GM18868 (cell line): ENCODE data around the gene FRMD8.

Experiments
- ATAC-seq: cut with Tn5 transposase; IDR thresholded peaks from one replicate; pipeline ENCODE4 v1.9.1; 2021; ENCODE audit warnings: mild to moderate bottlenecking, moderate library complexity; ENCODE audit not compliant: unreplicated experiment

The FRMD8 gene

GRCh38 chr11:65373839-65374580 is 12.4 kb upstream of the FRMD8 start:
- ATAC-seq, result no peak

GRCh38 chr11:65375012-65375411 is 11.4 kb upstream of the FRMD8 start:
- ATAC-seq, result no peak

GRCh38 chr11:65376138-65376713 is 10.2 kb upstream of the FRMD8 start:
- ATAC-seq, result no peak

- no peak for ATAC-seq
These were observed 9.4 kb upstream of the FRMD8 start for GRCh38 chr11:65377036-65377435.

- no peak for ATAC-seq
These were observed 8.7 kb upstream of the FRMD8 start for GRCh38 chr11:65377777-65378176.

GRCh38 chr11:65378208-65378927 is 8.1 kb upstream of the FRMD8 start:
- ATAC-seq, result no peak

DNA sequence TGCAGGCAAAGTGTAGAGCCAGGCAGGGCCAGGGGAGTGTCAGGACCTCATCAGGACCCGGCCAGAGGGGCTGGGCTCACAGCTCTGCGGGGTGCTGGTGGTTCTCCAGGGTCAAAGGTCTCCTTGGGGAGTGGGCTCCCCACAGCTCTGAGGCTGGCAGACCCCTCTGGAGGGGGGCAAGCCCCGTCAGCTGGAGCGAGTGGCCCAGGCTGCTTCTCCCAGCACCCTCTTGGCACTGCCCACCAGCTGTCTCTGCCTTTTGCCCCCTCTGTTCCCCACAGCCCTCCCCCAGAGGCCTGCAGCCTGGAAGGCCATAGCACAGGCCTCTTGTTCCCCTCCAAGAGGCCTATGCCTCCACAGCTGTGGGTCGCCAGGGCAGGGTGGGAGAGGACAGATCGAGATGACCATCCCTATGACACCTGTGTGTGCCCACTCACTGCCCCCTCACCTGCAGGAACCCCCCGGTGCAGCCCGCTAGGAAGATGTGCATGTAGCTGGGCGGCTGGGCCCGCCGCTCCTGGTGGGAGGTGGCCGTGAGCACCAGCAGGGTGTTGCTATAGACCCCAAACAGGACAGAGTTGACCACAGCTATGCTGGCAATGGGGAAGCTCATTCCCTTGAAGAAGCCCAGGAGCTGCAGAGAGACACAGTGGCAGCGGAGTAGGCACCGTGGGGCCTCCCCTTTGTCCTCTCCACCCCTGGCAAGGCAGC is 7.4 kb upstream of the FRMD8 start:
- no peak for ATAC-seq

DNA sequence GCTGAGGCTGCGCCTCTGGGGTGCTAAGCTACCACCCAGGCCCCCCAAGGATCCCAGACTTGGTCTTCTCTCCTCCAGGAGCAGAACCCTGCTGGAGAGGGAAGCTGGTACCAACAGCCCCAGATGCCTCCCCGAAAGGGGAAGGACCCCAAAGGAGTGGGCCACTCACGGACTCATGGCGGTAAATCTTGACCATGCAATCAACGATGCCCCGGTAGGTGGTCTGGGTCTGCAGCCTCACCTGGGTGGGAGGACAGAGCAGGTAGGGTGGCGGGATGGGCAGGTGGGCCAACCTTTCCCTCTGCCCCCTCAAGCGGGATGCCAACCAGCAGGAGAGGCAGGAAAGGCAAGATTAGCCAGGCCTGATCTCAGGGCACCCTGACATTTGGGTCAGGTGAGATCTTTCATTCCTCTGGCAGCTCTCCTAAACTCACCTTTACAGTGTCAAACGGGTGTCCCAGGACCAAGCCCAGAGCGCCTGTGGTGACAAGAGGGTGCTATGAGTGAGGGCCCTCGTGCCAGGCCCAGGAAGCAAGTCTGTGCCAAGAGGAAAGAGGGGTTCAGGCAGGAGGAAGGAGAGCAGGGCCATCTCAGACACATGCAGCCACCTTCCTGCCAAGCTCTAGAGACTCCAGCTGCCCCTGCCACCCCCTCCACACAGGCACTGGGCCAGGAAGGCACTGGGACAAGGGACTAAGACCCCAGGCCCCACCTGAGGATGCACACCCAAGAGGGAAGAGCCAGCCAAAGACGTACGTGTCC is 6.6 kb upstream of the FRMD8 start:
- ATAC-seq, result no peak

GRCh38 chr11:65380460-65381119 is 5.8 kb upstream of the FRMD8 start:
- no peak for ATAC-seq

GRCh38 chr11:65381716-65382032 is 4.8 kb upstream of the FRMD8 start:
- no peak for ATAC-seq

DNA sequence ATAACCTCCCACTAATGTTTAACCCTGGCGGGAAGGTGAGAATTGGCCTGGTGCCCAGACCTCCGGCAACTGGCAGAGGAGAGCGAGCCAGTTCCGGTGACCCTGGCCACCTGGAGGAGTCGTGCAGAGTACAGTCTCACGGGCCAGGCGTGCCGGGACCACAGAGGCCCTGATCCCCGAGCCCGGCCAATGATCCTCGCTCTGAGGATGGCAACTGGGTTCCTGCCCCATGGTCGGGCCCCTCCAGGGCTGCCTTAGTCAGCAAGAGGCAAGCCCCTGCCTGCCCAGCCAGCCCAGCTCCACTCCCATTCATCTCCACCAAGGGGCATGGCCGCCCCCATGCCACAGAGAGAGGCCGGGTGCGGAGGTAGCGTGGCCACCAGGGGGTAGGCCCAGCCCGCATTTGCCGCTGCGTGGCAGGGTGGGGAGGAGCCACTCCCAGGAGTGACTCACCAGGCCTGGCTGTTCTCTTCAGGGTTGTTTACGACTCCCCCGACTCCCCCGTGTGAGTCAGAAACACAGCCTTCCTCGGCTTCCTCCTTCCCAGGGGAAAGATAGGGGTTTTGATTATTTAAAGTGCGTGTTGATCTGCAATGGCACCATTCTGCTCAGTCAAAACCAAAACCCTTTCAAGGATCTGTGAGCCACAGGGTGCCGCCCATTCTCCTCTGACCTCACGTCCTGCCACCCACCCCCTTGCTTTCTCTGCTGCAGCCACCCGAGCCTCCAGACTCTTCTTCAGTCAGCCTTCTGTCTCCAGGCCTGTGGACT is 4.2 kb upstream of the FRMD8 start, which contains the start of gene SLC25A45:
Gene SLC25A45, minus strand, starts transcription at position 614 of the 771 bp plus-strand sequence. CDS start 695 bp downstream, outside the sequence.
- peak; percentile 73 for ATAC-seq

DNA sequence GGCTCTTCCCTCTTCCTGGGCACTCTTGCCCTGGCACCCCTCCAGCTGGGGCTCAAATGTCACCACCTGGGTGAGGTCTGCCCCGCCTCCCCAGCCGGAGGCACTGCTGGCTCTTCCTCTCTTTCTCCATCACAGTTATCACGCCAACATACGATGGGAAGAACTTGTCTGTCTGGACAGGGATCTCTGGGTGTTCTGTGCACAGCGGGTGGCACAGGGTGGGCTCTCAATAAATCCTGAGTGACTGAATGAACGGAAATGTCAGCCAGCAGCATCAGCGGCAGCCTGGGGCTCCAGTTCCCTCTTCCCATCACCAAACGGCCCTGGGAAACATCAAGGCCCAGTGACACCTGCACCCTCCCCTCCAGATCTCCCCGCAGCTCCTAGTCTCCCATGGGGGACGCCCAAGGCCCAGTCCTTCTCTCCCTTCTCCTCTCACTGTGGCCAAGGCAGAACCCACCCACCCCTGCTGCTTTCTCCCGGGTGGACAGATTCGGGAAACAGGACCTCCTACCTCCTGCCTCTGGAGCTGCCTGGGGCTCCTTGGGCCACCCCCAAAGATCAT is 3.6 kb upstream of the FRMD8 start:
- no peak for ATAC-seq

DNA sequence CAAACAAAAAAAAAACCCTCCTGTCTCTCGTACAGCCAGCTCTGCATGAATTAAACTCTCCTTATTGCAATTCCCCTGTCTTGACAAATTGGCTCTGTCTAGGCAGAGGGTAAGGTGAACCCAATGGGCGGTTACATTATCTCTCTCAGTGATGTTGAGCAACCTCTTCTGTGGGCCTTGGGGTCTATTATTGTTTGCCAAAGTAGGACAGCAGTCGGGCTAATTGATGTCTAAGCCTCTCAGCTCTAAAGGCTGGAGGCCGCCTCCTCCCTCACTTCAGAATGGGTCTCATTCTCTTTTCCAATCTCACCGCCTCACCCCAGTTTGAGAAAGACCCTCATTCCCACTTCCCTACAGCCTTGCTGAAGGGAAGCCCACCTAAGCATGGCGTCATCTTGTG is 2.7 kb upstream of the FRMD8 start:
- no peak for ATAC-seq

GRCh38 chr11:65384301-65384889 is 2.0 kb upstream of the FRMD8 start:
- ATAC-seq, result no peak

GRCh38 chr11:65388731-65389130 is 2.3 kb downstream of the FRMD8 start:
- no peak for ATAC-seq

DNA sequence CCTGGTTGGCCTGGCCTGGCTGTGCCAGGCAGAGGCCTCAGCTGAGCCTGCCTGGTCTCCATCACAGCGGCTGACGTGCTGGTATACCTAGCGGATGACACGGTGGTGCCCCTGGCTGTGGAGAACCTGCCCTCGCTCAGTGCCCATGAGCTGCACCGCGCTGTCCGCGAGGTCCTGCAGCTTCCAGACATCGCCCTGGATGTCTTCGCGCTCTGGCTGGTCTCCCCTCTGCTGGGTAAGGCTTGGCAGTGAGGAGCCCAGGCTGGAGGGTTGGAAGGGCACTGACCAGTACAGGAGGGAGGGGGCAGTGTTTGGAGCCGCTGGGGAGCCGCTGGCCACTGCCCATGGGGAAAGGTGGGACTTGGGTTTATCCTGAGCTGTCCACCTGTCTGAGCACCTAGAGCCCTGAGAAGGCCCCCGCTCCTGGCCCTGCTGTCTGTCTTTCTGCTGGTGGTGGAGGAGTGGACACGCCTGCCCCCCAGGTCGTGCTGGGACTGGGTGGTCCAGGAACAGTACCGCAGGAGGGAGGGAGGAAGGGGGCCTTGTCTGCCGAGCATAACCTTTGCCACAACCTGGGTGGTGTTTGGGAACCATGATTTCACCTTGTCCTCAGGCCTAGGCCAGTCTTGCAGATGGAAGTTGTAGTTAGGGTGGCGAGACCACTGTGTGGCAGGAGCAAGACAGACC is 3.0 kb downstream of the FRMD8 start:
- no peak for ATAC-seq

GRCh38 chr11:65390099-65390941 is 3.9 kb downstream of the FRMD8 start:
- ATAC-seq, result no peak
